Left renal cortex interstitium (tissue), 4 donors: ENCODE results near the gene KDELR1. TPM values are rescaled to one million over a fixed set of nuclear protein-coding genes. Genes with fewer than 3 reads are reported as not detected.

Experiments used
- DNase-seq, 4 donors: peaks; one replicate each; pipeline ENCODE4 v3.0.0-alpha.2; 2013; ENCODE audit warnings: low read depth in 4 of 4, low spot score in 2 of 4, missing footprints in 1 of 4
- polyA plus RNA-seq, 4 donors: library from polyadenylated mRNA; unstranded; fragments of 120-200 nt; gene quantifications; one replicate each; pipeline ENCODE4 v1.2.1, GENCODE V29; 2013; ENCODE audit not compliant: insufficient read length in 4 of 4

The KDELR1 gene
- polyA plus RNA-seq, 4 donors: 208 to 244 (median 234) TPM

DNA sequence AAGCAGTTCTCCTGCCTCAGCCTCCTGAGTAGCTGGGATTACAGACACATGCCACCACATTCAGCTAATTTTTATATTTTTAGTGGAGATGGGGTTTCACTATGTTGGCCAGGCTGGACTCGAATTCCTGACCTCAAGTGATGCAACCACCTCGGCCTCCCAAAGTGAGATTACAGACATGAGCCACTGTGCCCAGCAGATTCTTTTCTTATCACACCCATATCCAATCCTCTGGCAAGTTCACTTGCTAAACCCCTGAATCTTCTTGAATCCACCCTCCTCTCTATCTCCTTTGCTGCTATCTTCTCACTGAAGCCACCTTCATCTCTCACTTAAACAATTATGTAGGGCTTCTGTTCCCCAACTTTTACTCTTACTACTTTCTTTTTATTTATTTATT lies 45.2 kb downstream of the KDELR1 start:
- DNase-seq: no peak

DNA sequence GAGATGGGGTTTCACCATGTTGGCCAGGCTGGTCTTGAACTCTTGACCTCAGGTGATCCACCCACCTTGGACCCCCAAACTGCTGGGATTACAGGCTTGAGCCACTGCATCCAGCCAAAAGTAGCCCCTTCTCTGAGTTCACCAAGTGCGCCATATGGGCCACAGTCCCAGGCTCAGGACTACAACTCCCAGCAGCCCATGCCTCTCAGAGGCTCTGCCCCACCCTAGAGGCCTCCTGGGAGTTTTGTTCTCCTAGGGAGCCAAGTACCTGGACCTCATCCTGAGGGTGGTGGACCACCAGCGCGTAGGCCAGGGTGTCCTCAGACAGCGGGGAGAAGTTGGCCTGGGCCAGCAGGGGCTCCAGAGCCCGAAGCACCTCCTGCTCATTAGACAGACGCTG lies 46.5 kb downstream of the KDELR1 start:
- no peak for DNase-seq

GRCh38 chr19:48342841-48343540 lies 48.4 kb downstream of the KDELR1 start:
- no peak for DNase-seq

GRCh38 chr19:48342414-48342738 lies 49.0 kb downstream of the KDELR1 start:
- DNase-seq: no peak

DNA sequence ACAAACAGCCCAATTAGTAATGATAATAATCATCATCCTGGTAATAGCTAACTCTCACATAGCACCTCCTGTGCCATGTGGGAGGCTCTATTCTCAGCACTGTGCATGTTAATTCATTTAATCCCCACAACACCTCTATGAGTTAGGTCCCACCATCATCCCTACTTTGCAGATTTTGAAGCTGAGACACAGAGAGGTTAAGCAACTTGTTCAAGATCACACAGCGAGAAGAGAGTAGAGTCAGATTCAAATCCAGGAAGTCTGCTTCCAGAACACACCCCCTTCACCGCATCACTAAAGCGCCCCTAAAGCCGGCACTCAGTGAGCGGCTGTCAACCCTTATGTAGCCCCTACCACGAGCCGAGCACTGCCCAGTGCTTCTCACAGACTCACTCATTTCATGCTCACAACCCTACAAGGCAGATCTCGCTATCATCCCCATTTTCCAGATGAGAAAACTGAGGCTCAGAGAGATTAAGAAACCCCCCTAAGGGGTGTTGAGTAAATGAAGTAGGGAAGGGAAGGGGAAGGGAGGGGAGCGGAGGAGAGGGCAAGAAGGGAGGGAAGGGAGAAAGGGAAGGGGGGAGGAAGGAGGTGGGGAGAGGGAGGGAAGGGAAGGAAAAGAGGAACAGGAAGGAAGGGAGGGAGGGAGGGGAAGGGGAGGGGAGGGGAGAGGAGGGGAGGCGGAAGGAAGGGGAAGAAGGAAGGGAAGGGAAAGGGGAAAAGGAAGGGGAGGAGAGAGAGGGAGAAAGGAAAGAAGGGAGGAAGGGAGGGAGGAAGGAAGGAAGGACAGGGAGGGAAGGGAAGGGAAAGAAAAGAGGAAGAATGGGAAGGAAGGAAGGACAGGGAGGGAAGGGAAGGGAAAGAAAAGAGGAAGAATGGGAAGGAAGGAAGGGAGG lies 49.6 kb downstream of the KDELR1 start:
- DNase-seq: no peak

DNA sequence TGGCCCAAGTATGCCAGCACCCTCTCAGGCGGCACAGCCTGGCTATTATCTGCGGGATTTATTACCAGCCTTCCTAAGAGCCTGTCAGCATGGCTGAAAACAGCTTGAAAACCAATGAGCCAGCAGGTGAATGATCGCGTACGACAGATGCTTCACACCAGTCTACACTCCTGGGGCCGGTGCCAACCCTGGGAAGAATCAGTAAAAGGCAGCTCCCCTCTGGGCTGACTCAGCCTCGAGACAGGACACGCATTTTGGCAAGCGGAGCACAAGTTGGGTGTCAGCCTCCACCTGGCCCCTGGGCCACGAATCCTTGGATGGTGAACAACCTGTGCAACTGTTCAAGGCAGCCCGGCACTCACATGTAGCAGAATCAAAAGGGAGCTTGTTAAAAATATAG lies 50.4 kb downstream of the KDELR1 start:
- DNase-seq: no peak

DNA sequence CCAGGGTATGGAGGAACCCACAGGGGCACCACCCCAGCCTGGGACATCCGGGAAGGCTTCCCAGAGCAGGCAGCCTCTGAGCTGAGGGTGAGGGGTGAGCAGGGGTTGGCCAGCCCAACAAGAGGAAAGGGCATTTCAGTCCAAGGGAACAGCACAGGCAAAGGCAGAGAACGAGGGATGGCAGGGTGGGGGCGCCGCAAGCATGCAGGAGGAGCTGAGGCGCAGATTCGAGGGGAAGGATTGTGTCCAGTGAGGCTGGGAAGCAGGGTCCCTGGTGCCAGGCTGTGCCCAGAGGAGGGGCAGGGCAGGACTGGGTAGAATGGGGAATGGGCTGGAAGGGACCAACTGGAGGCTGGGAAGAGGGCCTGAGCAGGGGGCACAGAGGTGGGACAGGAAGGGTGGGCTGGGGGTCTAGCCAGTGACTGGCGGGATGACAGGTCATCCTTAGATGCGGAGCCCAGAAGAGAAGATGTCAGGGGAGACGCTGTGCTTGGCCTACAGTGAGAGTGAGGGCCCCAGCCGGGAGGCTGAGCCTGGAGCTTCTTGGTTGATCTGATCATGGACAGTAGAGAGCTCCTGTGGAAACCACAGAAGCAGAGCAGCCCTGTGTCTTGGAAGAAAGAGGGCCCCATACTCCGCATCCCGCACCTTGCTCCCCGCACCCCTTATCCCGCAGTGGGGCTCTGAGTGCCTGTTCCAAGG lies 52.4 kb downstream of the KDELR1 start:
- DNase-seq: no peak

DNA sequence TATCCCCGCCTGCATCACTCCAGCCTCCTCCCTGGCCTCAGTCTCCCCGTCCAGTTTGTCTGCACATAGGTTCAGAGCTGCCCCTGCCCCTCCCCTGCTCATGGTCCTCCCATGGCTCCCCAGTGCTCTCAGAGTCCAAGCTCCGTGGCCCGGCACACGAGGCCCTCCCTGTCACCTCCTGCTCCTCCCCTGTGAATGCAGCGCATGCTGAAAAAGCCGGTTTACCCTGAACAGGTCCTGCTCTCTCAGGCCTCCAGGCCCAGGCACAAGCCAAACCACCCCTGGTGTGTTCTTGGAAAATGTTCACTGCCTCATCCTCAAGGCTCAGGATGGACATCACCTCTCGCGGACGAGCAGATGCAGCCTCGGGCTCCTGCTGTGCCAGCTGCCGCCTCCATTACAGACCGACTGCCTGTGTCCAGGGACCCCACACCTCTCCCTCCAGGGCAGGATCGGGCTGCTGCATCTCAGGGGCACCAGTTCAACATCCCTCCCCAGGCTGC lies 53.0 kb downstream of the KDELR1 start:
- no peak for DNase-seq

DNA sequence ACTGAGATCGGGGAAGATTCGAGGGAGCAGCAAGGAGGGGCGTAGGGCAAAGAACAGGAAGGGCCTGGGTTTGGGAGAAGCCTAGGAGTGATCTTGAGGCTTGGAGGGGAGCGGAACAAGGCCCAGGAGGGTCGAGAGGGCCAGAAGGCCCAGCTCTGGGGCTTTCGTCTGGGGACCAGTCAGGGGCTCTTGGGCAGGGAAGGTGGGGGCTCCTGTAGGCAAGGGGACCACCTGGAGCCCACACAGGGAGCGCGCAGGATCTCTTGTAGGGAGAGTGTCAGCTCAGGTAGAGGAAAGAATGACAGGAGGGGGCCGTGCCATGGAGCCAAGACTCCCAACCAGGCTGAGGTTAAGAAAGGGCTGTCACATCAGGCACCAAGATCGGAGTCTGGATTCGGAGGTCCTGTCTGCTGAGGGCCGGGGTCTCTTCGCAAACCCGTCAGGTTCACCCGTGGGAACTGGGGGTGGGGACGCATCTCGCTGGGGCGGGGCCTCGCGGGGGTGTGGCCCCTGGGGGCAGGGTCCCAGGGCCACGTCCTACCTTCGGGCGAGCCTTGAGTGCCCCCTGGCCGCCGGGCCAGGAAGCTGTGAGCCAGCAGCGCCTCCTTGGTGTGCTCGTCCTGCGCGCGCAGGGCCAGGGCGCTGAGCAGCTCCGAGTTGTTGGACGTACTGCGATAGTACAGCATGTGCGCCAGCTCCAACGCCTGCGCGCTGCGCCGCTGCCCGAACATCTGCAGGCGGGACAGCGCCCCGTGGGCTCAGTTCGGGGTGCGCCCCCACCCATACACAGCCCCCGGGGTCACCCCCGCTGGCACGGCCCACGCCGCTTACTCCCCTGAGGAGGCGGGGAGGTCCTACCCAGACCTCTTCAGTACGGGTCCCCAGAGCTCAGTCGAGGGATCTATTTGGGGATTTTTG lies 57.6 kb downstream of the KDELR1 start:
- peak in 1 of 4 donors; percentile 68 for DNase-seq

GRCh38 chr19:48332662-48333466 lies 58.5 kb downstream of the KDELR1 start:
- DNase-seq: peak in 2 of 4 donors; percentile 89 to 96

Other genes with a start within 250 kb of the KDELR1 start
- 10 to 100 TPM; 50.7 to 87.3 (median 68.4) TPM for gene LIG1, start 221.2 kb downstream of the KDELR1 start, polyA plus RNA-seq
- 10 to 100 TPM in 2 of 4 donors, 1 to 10 TPM in 2; 8.9 to 12.2 (median 10.8) TPM for gene ZSWIM9, start 220.9 kb downstream of the KDELR1 start, polyA plus RNA-seq
- gene CARD8, start 135.6 kb downstream of the KDELR1 start, polyA plus RNA-seq: 10 to 100 TPM; 45.5 to 71.5 (median 56.2) TPM
- 1 to 10 TPM; 5.9 to 7.6 (median 7.1) TPM for gene ZNF114, start 121.5 kb downstream of the KDELR1 start, polyA plus RNA-seq
- gene EMP3, start 66.0 kb downstream of the KDELR1 start, polyA plus RNA-seq: 10 to 100 TPM; 64.9 to 82.5 (median 74.9) TPM
- gene TMEM143, start 27.6 kb downstream of the KDELR1 start, polyA plus RNA-seq: 10 to 100 TPM in 3 of 4 donors, 1 to 10 TPM in 1; 9.2 to 14.6 (median 12.0) TPM
- under 1 TPM; 0.33 to 0.64 (median 0.60) TPM for gene SYNGR4, start 27.2 kb downstream of the KDELR1 start, polyA plus RNA-seq
- under 1 TPM; 0.42 to 0.78 (median 0.54) TPM for gene GRIN2D, start 2.1 kb upstream of the KDELR1 start, polyA plus RNA-seq
- 10 to 100 TPM; 22.9 to 33.0 (median 27.9) TPM for gene GRWD1, start 54.4 kb upstream of the KDELR1 start, polyA plus RNA-seq
- 1 to 10 TPM in 2 of 4 donors, under 1 TPM in 2; 0.40 to 1.2 (median 0.85) TPM for gene KCNJ14, start 64.0 kb upstream of the KDELR1 start, polyA plus RNA-seq
- gene CYTH2, start 77.8 kb upstream of the KDELR1 start, polyA plus RNA-seq: 100 to 1,000 TPM in 1 of 4 donors, 10 to 100 TPM in 3; 75.7 to 107 (median 90.7) TPM
- 1 to 10 TPM; 1.9 to 5.0 (median 3.7) TPM for gene LMTK3, start 120.3 kb upstream of the KDELR1 start, polyA plus RNA-seq
- gene SULT2B1, start 160.6 kb upstream of the KDELR1 start, polyA plus RNA-seq: under 1 TPM; 0.25 to 0.39 (median 0.35) TPM
- gene SPACA4, start 215.2 kb upstream of the KDELR1 start, polyA plus RNA-seq: under 1 TPM in 2 of 4 donors, not detected in 2; 0.11 to 0.26 TPM
- gene FAM83E, start 223.5 kb upstream of the KDELR1 start, polyA plus RNA-seq: 1 to 10 TPM; 1.2 to 2.7 (median 1.4) TPM
- 1,000 to 10,000 TPM; 1,107 to 1,584 (median 1,279) TPM for gene RPL18, start 227.6 kb upstream of the KDELR1 start, polyA plus RNA-seq
- gene SPHK2, start 228.0 kb upstream of the KDELR1 start, polyA plus RNA-seq: 10 to 100 TPM; 17.1 to 40.1 (median 29.5) TPM
- 10 to 100 TPM; 11.3 to 15.7 (median 13.2) TPM for gene DBP, start 245.8 kb upstream of the KDELR1 start, polyA plus RNA-seq